Measurements from ENCODE around the gene EEF1G. TPM values are rescaled to one million over a fixed set of nuclear protein-coding genes. Genes with fewer than 3 reads are reported as not detected.

The EEF1G gene
- total and polyA plus RNA-seq, 9 of the 15 experiments (the other 6 are each of a cell fraction or from before 2014, with no cell fraction given) = 985 to 2,349 (median 2,035) TPM

DNA sequence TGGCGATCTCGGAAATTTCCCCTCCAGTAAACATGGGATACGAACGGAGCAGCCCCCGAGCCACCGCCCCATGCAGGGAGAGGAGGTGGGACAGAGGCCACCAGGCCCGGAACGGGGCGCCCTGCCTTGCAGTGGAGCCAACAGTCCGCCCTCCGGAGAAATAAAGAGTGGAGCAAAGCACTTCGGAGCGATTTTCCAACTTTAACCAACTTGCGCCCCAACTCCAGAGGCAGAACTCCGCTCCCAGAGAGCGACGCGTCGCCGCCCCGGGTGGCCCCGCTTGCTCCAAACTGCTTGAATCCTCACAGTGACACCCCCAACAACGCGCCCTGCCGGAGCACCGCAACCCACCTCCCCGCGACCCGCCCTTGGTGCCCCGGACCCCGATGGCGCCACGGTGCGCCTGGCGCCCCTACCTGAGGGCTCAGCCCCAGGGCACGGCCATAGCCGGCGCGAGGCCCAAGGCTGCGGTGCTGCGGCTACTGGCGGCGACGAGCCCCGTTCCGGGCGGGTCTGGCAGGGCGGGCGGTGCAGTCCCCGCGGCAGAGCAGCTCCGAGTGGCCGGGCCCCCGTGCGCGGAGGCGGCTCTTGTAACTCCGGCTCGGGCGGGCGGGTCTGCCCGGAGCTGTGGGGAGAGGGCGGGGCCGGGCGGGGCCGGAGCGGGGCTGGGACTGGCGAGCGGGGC is 27.3 kb downstream of the EEF1G start, which contains the start of gene AHNAK (continued):
- TF ChIP-seq, protein P1, sequence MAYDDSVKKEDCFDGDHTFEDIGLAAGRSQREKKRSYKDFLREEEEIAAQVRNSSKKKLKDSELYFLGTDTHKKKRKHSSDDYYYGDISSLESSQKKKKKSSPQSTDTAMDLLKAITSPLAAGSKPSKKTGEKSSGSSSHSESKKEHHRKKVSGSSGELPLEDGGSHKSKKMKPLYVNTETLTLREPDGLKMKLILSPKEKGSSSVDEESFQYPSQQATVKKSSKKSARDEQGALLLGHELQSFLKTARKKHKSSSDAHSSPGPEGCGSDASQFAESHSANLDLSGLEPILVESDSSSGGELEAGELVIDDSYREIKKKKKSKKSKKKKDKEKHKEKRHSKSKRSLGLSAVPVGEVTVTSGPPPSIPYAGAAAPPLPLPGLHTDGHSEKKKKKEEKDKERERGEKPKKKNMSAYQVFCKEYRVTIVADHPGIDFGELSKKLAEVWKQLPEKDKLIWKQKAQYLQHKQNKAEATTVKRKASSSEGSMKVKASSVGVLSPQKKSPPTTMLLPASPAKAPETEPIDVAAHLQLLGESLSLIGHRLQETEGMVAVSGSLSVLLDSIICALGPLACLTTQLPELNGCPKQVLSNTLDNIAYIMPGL (CRISPR knock-in tag; IDR thresholded peaks at IDR 0.05) = 0 out of 2 replicates have a peak, but pooled peaks have one; percentile 39
- TF ChIP-seq, protein P2, sequence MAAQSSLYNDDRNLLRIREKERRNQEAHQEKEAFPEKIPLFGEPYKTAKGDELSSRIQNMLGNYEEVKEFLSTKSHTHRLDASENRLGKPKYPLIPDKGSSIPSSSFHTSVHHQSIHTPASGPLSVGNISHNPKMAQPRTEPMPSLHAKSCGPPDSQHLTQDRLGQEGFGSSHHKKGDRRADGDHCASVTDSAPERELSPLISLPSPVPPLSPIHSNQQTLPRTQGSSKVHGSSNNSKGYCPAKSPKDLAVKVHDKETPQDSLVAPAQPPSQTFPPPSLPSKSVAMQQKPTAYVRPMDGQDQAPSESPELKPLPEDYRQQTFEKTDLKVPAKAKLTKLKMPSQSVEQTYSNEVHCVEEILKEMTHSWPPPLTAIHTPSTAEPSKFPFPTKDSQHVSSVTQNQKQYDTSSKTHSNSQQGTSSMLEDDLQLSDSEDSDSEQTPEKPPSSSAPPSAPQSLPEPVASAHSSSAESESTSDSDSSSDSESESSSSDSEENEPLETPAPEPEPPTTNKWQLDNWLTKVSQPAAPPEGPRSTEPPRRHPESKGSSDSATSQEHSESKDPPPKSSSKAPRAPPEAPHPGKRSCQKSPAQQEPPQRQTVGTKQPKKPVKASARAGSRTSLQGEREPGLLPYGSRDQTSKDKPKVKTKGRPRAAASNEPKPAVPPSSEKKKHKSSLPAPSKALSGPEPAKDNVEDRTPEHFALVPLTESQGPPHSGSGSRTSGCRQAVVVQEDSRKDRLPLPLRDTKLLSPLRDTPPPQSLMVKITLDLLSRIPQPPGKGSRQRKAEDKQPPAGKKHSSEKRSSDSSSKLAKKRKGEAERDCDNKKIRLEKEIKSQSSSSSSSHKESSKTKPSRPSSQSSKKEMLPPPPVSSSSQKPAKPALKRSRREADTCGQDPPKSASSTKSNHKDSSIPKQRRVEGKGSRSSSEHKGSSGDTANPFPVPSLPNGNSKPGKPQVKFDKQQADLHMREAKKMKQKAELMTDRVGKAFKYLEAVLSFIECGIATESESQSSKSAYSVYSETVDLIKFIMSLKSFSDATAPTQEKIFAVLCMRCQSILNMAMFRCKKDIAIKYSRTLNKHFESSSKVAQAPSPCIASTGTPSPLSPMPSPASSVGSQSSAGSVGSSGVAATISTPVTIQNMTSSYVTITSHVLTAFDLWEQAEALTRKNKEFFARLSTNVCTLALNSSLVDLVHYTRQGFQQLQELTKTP (IDR thresholded peaks at IDR 0.05; ENCODE audit: low read depth in 1 of 2, partially characterized antibody in 2 of 2) = no peak
- no peak for TF ChIP-seq ZNF23 (CRISPR knock-in tag; IDR thresholded peaks at IDR 0.05)
- TF ChIP-seq TCFL5 (CRISPR knock-in tag; conservative IDR thresholded peaks at IDR 0.05) = no peak
- TF ChIP-seq ZNF24 (IDR thresholded peaks at IDR 0.05) = no peak
- TF ChIP-seq SNRNP70 (optimal IDR thresholded peaks at IDR 0.05; ENCODE audit: low read depth, low read length) = no peak
- TF ChIP-seq NCOA2 (IDR thresholded peaks at IDR 0.05; ENCODE audit: partially characterized antibody in 2 of 2) = no peak
- no peak for TF ChIP-seq ZNF707 (CRISPR knock-in tag; conservative IDR thresholded peaks at IDR 0.05)
- TF ChIP-seq, protein P3, sequence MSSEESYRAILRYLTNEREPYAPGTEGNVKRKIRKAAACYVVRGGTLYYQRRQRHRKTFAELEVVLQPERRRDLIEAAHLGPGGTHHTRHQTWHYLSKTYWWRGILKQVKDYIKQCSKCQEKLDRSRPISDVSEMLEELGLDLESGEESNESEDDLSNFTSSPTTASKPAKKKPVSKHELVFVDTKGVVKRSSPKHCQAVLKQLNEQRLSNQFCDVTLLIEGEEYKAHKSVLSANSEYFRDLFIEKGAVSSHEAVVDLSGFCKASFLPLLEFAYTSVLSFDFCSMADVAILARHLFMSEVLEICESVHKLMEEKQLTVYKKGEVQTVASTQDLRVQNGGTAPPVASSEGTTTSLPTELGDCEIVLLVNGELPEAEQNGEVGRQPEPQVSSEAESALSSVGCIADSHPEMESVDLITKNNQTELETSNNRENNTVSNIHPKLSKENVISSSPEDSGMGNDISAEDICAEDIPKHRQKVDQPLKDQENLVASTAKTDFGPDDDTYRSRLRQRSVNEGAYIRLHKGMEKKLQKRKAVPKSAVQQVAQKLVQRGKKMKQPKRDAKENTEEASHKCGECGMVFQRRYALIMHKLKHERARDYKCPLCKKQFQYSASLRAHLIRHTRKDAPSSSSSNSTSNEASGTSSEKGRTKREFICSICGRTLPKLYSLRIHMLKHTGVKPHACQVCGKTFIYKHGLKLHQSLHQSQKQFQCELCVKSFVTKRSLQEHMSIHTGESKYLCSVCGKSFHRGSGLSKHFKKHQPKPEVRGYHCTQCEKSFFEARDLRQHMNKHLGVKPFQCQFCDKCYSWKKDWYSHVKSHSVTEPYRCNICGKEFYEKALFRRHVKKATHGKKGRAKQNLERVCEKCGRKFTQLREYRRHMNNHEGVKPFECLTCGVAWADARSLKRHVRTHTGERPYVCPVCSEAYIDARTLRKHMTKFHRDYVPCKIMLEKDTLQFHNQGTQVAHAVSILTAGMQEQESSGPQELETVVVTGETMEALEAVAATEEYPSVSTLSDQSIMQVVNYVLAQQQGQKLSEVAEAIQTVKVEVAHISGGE (CRISPR knock-in tag; IDR thresholded peaks at IDR 0.05) = no peak
- TF ChIP-seq ETS2 (tag; IDR thresholded peaks at IDR 0.05; ENCODE audit: borderline replicate concordance, poor library complexity, severe bottlenecking) = no peak
- TF ChIP-seq ERF (CRISPR knock-in tag; IDR thresholded peaks at IDR 0.05) = 0 out of 2 replicates have a peak, but pooled peaks have one; percentile 23
- TF ChIP-seq SPI1 (IDR thresholded peaks at IDR 0.05; ENCODE audit: borderline replicate concordance, low read depth, low read length) = no peak
- no peak for TF ChIP-seq SRSF9 (IDR thresholded peaks at IDR 0.05; ENCODE audit: borderline replicate concordance, low read depth, low read length)
- TF ChIP-seq ZZZ3 (IDR thresholded peaks at IDR 0.05) = no peak
- TF ChIP-seq FOSL1 (tag; conservative IDR thresholded peaks at IDR 0.05) = no peak
- TF ChIP-seq, protein P4, sequence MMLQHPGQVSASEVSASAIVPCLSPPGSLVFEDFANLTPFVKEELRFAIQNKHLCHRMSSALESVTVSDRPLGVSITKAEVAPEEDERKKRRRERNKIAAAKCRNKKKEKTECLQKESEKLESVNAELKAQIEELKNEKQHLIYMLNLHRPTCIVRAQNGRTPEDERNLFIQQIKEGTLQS (IDR thresholded peaks at IDR 0.05) = no peak
- TF ChIP-seq, protein P4 (CRISPR knock-in tag; conservative IDR thresholded peaks at IDR 0.05) = no peak

All from K562 (cell line).